Activated T-helper 1 cell treated with Interleukin-2 at 50 U/mL for 16 hours (primary cell): ENCODE results near the gene SUPT16H.
"Not testable (repeated sequence)": the region's sequence is repeated elsewhere in the genome, so short reads cannot be mapped to it uniquely, and the experiment has no call there.

Source experiments
- DNase-seq: peaks from one replicate; pipeline ENCODE4 v3.0.0-alpha.2; 2020; ENCODE audit warnings: low read depth

SUPT16H gene

GRCh38 chr14:21383848-21384493 is at the start of gene SUPT16H:
TSS of gene SUPT16H (minus strand) at chr14:21384019. CDS start at chr14:21383927, 92 bp downstream.
- peak; percentile 89 for DNase-seq

GRCh38 chr14:21431126-21431525 is 47.3 kb upstream of the SUPT16H start:
- DNase-seq: no peak

DNA sequence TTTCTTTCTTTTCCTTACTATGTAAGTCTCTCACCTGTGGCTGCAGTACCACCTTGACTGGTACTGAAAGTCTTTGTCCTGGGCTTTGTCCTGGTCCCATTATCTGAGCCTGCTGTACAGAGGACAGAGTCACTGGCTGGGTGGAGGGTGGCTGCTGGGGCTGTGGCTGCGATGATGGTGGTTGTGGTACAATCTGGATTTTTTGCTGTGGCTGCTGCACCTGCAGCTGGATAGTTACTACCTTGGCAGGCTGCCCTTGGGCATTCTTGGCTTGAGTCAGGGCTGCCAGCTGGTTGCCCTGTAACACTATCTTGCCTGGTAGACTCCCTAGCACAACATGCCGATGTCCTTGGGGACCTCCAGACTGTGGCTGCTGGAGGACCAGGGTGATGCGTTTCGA is 45.1 kb upstream of the SUPT16H start:
- DNase-seq: no peak

GRCh38 chr14:21426692-21427091 is 42.9 kb upstream of the SUPT16H start:
- no peak for DNase-seq

DNA sequence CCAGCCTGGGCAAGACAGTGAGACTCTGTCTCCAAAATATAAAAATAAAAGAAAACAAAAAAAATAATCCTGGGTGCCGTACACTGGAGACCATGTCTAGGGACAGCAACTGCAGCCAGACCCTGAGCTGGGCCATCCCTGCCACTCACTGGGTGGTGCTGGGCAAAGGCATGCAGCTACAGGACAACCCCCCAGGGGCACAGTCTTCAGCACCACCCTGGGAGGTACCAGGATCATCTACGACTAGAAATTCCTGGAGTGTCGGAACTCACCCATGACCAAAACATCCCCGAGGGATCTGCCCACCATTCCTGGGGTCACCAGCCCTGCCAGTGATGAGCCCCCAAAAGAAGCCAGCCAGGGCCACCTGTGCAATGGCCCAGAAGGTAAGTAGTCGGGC is 35.7 kb upstream of the SUPT16H start:
- DNase-seq: no peak

GRCh38 chr14:21415329-21415728 is 31.5 kb upstream of the SUPT16H start:
- DNase-seq: no peak

DNA sequence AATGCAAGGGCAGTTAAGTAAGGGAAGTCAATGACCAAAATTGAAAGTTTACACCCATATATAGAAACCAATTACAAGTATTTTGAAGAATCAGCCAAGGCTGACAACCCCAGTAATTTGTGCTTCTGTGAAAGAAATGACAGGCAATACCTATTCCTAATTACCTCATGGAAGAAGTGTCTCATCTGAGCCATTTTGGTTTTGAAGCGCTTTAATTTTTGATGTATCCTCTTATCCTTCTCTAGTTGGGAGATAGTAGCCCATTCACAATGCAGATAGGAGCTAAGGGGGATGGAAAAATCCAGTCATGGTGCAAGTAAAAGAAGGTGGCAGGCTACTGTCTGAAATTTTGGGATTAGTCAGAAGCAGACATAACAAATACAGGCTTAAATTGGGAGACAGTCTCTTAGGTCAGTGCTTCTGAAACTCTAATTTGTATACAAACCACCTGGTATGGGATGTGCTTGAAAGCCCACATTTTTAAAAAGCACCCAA is 30.4 kb upstream of the SUPT16H start:
- no peak for DNase-seq

DNA sequence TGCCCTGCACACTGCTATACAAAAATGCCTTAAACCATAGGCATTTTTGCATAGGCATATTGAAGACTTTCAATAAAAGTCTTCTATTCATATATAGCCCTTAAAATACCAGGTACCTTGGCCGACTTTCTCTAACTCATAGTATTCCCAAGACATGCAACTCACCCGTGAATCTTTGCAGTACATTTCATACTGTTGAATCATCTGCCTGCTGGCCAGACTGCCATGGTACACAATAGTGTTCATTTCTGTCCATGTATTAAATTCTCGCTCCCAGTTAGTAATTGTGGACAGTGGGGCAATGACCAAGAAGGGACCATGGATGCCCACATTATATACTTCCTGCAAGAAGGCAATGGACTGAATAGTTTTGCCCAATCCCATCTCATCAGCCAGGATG is 24.3 kb upstream of the SUPT16H start:
- DNase-seq: no peak

GRCh38 chr14:21406213-21406612 is 22.4 kb upstream of the SUPT16H start:
- DNase-seq: no peak

DNA sequence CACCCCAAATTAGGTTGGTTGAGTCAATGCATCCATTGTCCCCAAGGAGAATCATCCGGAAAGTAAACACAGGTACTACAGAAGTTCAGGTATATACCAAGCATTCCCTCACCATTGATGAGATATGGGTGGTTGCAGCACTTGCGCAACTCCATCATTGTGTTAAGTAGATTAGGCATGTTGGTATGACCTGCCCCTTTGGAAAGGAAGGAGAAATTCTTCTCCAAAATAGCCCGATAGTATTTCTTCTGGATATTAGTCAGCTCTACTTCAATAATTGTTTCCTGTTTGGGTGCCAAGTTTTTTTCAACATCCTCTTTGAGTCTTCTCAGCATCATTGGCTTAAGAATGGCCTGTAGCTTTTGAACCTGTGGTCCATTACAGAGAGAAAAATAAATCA is 21.3 kb upstream of the SUPT16H start:
- no peak for DNase-seq

DNA sequence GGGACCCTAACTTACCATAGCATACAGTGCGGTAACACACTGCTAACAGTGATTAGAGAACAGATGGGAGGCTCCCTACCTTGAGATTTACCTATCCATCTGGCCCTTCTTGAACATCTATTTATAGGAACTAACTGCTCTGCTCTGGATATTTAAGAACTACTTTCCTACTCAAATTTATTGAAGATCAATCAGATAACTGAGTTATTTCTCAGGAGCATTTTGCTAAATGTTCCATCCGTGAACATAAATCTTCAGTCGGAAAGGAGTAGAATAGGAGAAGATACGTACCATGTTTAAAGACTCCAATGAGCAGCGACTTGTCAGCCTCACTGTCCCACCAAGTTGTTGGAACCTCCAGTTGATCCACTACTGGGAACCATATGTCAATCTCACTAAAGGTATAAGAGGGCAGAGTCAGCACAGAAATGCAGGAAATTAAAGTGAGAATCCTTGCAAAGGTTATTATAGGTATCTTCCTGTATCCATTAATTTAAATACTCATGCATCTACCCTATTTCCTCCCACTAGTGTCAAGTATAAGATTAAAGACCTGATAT is 15.6 kb upstream of the SUPT16H start:
- no peak for DNase-seq

DNA sequence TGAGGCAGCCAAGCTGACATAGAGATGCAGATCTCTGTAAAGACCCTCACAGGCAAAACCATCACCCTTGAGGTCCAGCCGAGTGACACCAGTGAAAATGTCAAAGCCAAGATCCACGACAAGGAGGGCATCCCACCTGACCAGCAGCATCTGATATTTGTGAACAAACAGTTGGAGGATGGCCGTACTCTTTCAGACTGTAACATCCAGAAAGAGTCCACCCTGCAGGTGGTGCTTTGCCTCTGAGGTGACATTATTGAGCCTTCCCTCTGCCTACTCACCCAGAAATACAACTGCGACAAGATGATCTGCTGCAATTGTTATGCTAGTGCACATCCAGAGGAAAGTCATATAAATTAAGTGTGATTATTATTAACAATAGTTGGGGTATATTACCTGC is 15.1 kb upstream of the SUPT16H start:
- DNase-seq: no peak

DNA sequence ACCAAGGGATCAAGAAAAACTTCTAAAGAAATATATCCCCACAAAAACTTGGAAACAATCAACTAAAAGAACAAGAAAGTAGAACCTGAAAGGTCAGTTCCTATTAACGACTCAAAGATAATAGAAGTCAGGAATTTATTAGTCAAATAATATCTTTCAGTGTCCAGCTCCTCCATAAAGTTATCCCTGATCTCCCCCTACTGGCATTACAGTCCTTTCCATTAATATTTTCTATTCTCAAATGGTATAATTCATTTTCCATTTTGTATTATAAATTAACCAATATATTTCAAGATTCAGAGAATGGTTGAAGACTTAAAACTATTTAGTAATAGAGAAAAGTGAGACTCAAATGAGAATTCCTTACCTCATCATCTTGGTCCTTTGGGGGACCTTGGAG is 11.6 kb upstream of the SUPT16H start:
- no peak for DNase-seq

DNA sequence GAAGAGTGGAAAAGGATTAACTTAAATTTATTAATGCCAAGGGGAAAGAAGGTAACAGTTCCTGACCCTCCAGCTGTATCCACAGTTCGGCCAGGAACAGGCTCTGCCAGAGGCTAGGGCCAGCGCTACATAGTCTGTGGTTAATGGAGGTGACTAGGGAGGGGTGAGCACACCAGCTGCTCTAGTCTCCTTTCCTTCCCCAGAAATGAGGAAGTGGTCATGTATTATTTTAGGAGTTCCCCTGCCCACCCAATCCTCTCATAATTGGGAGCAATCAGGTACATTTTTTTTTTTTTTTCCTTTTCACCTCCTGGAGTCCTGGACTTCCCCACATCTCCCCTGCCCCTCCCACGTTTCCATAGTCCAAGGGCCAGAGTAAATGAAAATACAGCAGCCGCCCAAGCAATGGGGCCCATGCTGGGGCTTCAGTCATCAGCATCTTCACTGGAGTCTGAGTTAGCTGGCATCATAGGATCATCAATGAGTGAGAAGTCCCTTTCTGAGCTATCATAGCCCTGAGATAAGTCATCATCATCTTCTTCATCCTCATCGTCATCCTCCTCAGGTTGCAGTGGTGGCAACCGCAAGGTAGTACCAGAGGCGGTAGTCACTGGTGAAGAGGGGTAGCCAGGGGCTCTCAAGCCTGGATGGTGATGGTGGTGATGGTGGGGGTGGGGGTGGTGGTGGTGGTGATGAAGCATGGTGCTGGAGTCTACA is 1.5 kb upstream of the SUPT16H start:
- DNase-seq: no peak

DNA sequence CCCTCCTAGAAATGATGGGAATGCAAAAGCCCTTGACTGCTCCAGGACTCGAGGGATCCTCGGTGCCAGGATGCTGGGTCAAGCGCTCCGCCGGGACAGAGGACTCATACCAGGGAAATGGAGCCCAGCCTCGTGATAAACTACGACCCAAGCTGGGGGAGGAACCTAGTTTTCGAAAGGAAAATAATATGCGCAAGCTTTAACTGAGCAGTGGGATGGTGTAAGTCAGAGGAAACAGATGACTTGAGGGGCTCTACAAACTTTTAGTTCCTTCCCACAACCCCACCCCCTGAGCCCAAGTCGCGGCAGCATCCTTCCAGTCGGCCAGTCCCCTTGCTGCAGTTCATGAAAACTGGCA is 654 bp upstream of the SUPT16H start:
- no peak for DNase-seq

DNA sequence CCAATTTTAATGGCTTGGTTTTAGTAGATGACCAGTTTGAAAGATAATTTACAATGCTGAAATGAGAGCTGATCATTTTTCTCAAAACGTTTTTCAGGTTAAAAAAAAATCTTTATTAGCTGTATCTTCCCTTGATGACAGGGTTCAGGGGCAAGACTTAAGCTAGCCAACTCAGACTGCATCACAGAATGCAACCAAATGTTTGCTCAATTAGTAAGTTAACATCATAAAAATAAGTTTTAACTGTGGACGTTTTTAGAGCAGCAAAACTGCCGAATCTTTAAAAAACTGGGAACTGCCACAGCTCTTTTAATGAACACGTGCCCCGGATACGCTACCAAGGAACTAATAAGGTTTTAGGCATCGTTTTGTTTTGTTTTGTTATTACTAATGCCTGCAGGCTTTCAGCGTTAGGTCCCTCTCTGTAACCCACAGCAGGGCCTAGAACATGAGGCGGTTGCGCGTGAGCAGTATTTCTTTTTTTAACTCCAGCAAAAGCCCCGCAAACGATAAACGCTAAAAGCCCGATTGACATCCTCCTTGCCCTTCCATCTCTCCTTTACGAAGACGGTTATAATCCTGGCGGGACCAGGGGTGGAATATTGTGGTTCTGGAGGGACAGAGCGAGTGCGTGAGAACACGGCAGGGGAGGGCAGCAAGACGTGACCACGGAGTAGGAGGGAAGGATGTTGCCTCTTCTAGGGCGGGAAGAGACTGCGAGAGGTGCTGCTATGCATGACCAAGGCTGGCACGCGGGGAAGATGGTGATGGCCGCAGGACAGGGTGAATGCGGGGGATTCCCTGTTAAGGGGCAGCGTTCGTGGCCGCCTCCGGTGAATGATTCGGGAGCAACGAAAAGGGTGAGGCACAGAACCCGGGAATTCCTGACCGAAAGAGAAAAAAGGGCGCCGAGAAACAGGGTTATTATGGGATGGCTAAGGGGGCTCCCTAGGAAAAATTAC is 652 bp downstream of the SUPT16H start:
- DNase-seq: peak; percentile 24

DNA sequence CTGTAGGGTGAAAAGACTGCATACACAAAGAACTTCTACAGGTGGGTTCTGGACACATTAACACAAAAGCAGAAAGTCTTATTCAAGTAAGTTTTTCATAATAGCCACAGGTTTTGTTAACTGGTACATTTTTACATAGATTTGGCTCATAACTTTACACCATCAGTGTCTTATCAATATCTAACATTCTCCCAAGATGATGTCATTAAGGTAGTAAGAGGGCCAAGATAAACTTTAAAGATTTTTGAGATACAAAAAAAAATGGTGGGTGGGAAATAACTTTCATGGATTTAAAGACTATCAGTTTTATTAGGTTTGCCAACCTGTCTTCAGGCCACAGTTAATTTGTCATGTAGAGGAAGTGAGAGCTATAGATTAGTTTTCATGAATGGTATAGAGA is 1.7 kb downstream of the SUPT16H start:
- DNase-seq: no peak

DNA sequence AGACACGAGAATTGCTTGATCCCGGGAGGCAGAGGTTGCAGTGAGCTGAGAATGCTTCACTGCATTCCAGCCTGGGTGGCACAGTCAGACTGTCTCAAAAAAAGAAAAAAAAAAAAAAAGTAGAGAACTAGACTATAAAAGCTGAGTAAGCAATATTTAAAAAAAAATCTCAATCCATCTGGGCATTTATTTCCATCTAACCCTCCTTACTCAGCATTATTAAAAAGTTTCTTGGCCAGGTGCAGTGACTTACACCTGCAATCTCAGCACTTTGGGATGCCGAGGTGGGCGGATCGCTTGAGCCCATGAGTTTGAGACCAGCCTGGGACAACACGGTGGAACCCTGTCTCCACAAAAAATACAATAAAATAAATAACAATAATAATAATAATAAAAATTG is 4.5 kb downstream of the SUPT16H start:
- DNase-seq: no peak

- no peak for DNase-seq
Observed at GRCh38 chr14:21373980-21374379, 9.8 kb downstream of the SUPT16H start.

DNA sequence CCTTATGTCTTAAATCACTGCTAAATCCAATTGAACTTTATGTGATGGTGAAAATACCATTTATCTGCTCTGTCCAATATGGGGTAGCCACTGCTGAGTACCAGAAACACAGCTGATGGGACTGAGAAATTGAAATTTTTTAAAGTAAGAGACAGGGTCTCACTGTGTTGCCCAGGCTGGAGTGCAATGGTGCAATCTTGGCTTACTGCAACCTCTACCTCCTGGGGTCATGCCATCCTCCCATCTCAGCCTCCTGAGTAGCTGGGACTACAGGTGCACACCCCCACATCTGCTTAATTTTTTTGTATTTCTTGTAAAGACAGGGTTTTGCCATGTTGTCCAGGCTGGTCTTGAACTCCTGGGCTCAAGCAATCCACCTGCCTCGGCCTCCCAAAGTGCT is 11.0 kb downstream of the SUPT16H start:
- DNase-seq: not testable (repeated sequence)

- DNase-seq: no peak
Observed at GRCh38 chr14:21369949-21370679, 13.7 kb downstream of the SUPT16H start.
